GM13977 (cell line): ENCODE measurements around the gene BPIFB6.

Source experiments
- DNase-seq: peaks from one replicate; pipeline ENCODE4 v3.0.0; 2012; ENCODE audit warnings: low spot score
- in situ Hi-C: fragments of 300-500 bp; cut with MboI; formaldehyde crosslinking; loops from one replicate; pipeline ENCODE4 v1.12.0; 2022; ENCODE audit warnings: low sequenced_read_pairs, low pct_unique_long_range_greater_than_20kb, mixed read lengths, inconsistent platforms; ENCODE audit not compliant: unreplicated experiment
- TF ChIP-seq, protein P1 (sequence below): IDR thresholded peaks from 2 replicates; pipeline ENCODE4 v1.5.1; 2012; ENCODE audit warnings: mild to moderate bottlenecking, control low read depth; ENCODE audit not compliant: insufficient read depth; ENCODE audit errors: extremely low read depth, missing control alignments

The BPIFB6 gene

DNA sequence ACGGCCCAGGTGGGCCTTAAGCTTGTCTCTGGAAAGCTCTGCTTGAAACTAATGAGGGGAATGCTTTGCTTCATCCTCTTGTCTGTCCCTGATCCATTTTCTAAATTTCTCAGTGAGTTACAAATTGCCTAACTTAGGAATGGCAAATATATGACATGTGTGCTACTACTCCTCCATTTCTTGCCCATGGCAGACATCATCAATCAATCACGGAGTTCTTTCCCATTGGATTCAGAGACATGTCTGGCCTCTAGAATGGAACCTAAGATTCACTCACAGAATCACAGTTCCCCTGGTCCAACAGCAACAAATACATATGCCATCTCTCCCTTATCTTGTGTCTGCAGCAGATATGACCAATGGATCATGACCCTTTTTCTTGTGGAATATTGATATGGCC, 41.4 kb downstream of the BPIFB6 start:
- in situ Hi-C loops: no loop called here
- TF ChIP-seq, protein P1, sequence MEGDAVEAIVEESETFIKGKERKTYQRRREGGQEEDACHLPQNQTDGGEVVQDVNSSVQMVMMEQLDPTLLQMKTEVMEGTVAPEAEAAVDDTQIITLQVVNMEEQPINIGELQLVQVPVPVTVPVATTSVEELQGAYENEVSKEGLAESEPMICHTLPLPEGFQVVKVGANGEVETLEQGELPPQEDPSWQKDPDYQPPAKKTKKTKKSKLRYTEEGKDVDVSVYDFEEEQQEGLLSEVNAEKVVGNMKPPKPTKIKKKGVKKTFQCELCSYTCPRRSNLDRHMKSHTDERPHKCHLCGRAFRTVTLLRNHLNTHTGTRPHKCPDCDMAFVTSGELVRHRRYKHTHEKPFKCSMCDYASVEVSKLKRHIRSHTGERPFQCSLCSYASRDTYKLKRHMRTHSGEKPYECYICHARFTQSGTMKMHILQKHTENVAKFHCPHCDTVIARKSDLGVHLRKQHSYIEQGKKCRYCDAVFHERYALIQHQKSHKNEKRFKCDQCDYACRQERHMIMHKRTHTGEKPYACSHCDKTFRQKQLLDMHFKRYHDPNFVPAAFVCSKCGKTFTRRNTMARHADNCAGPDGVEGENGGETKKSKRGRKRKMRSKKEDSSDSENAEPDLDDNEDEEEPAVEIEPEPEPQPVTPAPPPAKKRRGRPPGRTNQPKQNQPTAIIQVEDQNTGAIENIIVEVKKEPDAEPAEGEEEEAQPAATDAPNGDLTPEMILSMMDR: no peak
- no peak for DNase-seq

DNA sequence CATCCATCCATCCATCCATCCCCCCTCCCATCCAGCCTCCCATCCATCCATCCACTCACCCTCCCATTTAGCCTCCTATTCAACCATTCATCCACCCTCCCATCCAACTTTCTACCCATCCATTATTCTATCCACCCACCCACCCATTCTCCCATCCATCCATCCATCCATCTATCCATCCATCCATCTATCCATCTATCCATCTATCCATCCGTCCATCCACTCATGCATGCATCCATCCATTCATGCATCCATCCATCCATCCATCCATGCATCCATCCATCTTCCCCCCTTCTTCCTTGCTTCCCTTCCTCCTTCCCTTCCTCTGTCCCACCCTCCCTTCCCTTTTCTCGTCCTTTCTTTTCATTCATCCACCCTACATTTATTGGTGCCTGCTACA, 43.2 kb downstream of the BPIFB6 start:
- DNase-seq: no peak
- in situ Hi-C loops: no loop called here
- TF ChIP-seq, protein P1: no peak

DNA sequence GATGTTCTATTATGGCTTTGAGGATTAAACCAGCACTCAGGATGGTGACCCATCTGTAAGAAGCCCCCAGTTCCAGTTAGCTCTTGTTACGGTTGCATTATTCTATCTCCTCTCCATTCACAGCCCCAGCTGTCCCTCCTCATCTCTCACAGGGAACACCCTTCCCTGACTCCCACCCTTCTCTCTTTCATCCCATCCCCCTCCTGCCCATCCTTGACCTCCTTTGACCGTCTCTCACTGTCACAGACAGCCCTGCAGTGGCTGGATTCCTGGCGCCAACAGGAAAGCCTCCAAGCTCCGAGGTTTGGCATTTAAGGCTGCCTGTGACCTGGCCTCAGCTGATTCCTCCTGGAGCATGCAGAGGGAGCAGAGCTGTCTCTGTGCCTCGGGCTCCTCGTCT, 43.8 kb downstream of the BPIFB6 start:
- in situ Hi-C loops: no loop called here
- TF ChIP-seq, protein P1: no peak
- DNase-seq: no peak

DNA sequence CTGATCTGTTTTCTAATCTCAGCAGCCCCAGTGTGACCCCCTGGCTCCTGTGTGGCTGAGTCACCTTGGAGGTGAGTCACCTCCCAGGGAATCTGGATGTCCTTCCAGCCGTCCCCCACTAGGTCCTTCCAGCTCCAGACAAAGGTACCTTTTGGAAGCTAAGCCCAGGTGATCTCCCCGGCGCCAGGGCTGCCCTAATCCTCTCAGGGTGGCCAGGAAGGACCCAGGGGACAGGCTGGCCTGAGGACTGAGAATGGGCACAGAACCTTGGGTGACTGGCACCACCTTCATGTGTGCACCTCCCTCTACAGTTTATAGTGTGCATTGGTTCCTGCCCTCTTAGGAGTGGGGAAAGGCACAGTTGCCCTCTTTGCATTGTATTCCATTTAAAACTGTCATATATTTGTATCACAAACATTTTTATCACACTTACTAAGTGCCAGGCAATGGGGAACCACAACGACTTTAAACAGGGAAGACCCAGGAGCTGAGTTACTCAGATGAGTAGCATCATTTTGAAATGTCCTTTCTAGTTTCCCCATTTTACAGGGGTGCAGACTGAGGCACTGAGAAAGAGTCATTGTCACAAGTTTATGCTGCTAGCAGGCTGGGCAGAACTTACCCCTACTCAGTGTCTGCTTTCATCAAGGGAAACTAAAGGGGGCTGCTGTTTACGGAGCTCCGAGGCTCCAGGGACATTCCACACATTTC, 45.4 kb downstream of the BPIFB6 start:
- DNase-seq: no peak
- in situ Hi-C loops: no loop called here
- TF ChIP-seq, protein P1: no peak

DNA sequence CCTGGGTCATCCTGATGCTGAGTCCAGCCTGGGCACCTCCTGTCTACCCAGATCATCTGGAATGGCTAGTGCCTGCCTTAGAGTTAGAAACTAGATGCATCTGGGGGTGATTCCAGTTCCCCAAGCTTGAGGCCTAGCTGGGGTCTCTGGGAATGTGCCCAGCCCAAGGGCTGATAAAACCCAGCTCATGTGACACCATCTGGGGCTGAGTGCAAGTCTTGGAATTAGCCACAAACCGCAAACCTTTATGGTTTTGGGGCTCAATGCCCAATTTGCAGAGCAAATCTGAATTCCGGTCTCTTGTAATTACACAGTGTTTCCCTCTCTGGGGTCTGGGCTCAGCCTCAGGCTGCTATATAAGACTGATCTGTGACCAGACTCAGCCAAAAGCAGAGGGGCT, 47.8 kb downstream of the BPIFB6 start, which contains the start of gene BPIFB4:
Gene BPIFB4 (plus strand): TSS at position 385 of the 400 bp plus-strand sequence. CDS start 1,884 bp downstream, outside the sequence.
- DNase-seq: no peak
- in situ Hi-C loops: no loop called here
- TF ChIP-seq, protein P1: no peak

DNA sequence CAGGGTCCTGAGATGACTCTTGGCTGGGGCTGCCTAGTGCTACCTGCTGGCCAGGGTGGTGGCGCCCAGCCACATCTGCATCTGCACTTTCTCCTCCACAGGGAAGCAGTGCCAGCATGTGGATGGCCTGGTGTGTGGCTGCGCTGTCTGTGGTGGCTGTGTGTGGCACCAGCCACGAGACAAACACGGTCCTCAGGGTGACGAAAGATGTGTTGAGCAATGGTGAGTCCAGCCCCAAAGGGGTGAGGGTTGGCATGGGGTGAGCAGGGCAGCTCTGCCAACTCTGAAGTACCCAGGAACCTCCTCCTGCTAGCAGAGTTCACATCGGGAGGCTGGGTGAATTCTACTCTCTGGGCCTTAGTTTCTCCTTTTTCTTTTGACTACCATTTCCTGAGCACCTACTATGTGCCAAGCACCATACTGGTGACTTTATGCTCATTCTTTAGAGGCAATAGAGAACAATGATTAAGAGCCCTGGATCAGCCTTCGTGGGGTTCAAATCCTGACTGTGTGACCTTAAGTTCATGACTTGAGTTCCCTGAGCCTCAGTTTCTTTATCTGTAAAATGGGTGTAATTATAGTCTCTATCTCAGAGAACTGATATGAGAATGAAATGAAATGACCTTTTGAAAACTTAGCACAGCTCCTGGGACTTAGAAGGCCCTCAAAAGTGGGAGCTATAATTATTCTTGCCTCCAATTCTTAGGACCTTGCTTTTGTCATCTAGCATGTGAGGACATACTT, 50.1 kb downstream of the BPIFB6 start:
- TF ChIP-seq, protein P1: no peak
- no peak for DNase-seq
- in situ Hi-C loops: no loop called here
